ENCODE data around the gene TTC7B. TPM values are rescaled to one million over a fixed set of nuclear protein-coding genes. Genes with fewer than 3 reads are reported as not detected.

TTC7B gene
- total RNA-seq, 1 experiment from 2014 or later: 9.6 TPM

GRCh38 chr14:90553298-90553920 lies 262.8 kb downstream of the TTC7B start:
- no peaks in the 10 kb centered on the region for H3K36me3 Mint-ChIP-seq (ENCODE audit: insufficient read depth, unreplicated experiment)
- no peaks in the 10 kb centered on the region for H3K4me1 Mint-ChIP-seq (ENCODE audit: low read depth, unreplicated experiment)
- intact Hi-C loops (cut with micrococcal nuclease; ENCODE audit: unreplicated experiment): no loop called here
- DNase-seq: no peak
- no peak overlapping the region for H3K27ac Mint-ChIP-seq (ENCODE audit: unreplicated experiment)
- no peak overlapping the region for H3K4me3 Mint-ChIP-seq (ENCODE audit: low read depth, unreplicated experiment)
- CTCF ChIA-PET: no interaction called here
- H3K27me3 Mint-ChIP-seq (ENCODE audit: unreplicated experiment): no peaks in the 10 kb centered on the region
- H3K9me3 Mint-ChIP-seq (ENCODE audit: low read depth, unreplicated experiment): no peaks in the 10 kb centered on the region
- BruUV-seq (replicated peaks): no TSS peak
- TF ChIP-seq, protein P1, sequence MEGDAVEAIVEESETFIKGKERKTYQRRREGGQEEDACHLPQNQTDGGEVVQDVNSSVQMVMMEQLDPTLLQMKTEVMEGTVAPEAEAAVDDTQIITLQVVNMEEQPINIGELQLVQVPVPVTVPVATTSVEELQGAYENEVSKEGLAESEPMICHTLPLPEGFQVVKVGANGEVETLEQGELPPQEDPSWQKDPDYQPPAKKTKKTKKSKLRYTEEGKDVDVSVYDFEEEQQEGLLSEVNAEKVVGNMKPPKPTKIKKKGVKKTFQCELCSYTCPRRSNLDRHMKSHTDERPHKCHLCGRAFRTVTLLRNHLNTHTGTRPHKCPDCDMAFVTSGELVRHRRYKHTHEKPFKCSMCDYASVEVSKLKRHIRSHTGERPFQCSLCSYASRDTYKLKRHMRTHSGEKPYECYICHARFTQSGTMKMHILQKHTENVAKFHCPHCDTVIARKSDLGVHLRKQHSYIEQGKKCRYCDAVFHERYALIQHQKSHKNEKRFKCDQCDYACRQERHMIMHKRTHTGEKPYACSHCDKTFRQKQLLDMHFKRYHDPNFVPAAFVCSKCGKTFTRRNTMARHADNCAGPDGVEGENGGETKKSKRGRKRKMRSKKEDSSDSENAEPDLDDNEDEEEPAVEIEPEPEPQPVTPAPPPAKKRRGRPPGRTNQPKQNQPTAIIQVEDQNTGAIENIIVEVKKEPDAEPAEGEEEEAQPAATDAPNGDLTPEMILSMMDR (IDR thresholded peaks at IDR 0.05; ENCODE audit: unreplicated experiment): no peak

- intact Hi-C loops (cut with micrococcal nuclease; ENCODE audit: unreplicated experiment): no loop called here
- Mint-ChIP-seq H3K4me3 (ENCODE audit: low read depth, unreplicated experiment) (no peak overlapping the region), H3K27me3 (ENCODE audit: unreplicated experiment) (no peaks in the 10 kb centered on the region), H3K4me1 (ENCODE audit: low read depth, unreplicated experiment) (no peaks in the 10 kb centered on the region), H3K36me3 (ENCODE audit: insufficient read depth, unreplicated experiment) (no peaks in the 10 kb centered on the region), H3K27ac (ENCODE audit: unreplicated experiment) (no peak overlapping the region), H3K9me3 (ENCODE audit: low read depth, unreplicated experiment) (no peaks in the 10 kb centered on the region)
- DNase-seq: no peak
- TF ChIP-seq, protein P1 (IDR thresholded peaks at IDR 0.05; ENCODE audit: unreplicated experiment): no peak
- CTCF ChIA-PET: no interaction called here
- BruUV-seq (replicated peaks): no TSS peak
Observed at GRCh38 chr14:90552465-90553297, 263.5 kb downstream of the TTC7B start.

- intact Hi-C loops (cut with micrococcal nuclease; ENCODE audit: unreplicated experiment): no loop called here
- Mint-ChIP-seq H3K27me3 (ENCODE audit: unreplicated experiment) (no peaks in the 10 kb centered on the region), H3K9me3 (ENCODE audit: low read depth, unreplicated experiment) (no peaks in the 10 kb centered on the region), H3K4me1 (ENCODE audit: low read depth, unreplicated experiment) (no peaks in the 10 kb centered on the region), H3K36me3 (ENCODE audit: insufficient read depth, unreplicated experiment) (no peaks in the 10 kb centered on the region), H3K4me3 (ENCODE audit: low read depth, unreplicated experiment) (no peak overlapping the region), H3K27ac (ENCODE audit: unreplicated experiment) (no peak overlapping the region)
- TF ChIP-seq, protein P1 (IDR thresholded peaks at IDR 0.05; ENCODE audit: unreplicated experiment): no peak
- CTCF ChIA-PET: no interaction called here
- DNase-seq: no peak
- BruUV-seq (replicated peaks): no TSS peak
Observed at GRCh38 chr14:90551733-90552464, 264.3 kb downstream of the TTC7B start.

DNA sequence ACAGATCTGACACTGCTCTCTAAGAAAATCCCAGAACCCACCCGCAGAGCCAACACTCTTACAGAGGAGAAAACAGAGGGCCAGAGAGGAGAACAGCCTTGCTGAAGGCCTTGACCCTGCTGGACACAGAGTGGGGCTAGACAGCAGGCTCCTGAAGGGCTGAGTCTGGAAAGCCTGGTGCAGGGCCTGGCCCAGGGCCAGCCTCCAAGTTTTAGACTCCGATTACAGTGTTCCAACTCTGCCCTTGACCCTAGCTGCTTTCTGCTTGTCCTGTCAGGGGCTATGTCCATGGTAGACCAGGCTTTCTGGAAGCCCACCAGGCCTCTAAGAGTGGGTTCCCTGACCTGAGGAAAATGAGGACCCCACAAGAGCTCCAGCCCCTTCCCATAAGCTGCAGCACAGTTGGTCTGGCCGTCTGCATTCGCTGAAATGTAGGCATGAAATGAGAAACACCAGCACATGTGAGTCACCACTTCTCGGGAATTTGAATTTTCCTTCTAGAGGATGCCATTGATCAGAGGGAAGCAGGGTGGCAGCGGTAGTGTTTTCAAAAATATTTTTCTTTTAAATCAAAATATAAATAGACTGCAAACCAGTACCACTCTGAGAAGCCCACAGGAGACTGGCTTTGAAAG lies 265.0 kb downstream of the TTC7B start:
- no TSS peak for BruUV-seq (replicated peaks)
- CTCF ChIA-PET: no interaction called here
- TF ChIP-seq, protein P1 (IDR thresholded peaks at IDR 0.05; ENCODE audit: unreplicated experiment): no peak
- H3K4me1 Mint-ChIP-seq (ENCODE audit: low read depth, unreplicated experiment): no peaks in the 10 kb centered on the region
- H3K36me3 Mint-ChIP-seq (ENCODE audit: insufficient read depth, unreplicated experiment): no peaks in the 10 kb centered on the region
- no peak overlapping the region for H3K27ac Mint-ChIP-seq (ENCODE audit: unreplicated experiment)
- DNase-seq: no peak
- no peaks in the 10 kb centered on the region for H3K9me3 Mint-ChIP-seq (ENCODE audit: low read depth, unreplicated experiment)
- no peak overlapping the region for H3K4me3 Mint-ChIP-seq (ENCODE audit: low read depth, unreplicated experiment)
- H3K27me3 Mint-ChIP-seq (ENCODE audit: unreplicated experiment): no peaks in the 10 kb centered on the region
- intact Hi-C loops (cut with micrococcal nuclease; ENCODE audit: unreplicated experiment): no loop called here

Data from Calu3 (cell line).